Smooth muscle cell (in vitro differentiated cells): ENCODE results near the gene GRIA4. TPM values are rescaled to one million over a fixed set of nuclear protein-coding genes. Genes with fewer than 3 reads are reported as not detected.

Source experiments
- DNase-seq: peaks from one replicate; lab custom pipeline; 2025; ENCODE audit not compliant: unreplicated experiment; lab: John Stamatoyannopoulos, UW
- H2AFZ ChIP-seq: fragments of 200-600 bp; sonication (generic); 2 replicates; pipeline ENCODE4 v1.6.0; 2016; ENCODE audit warnings: antibody characterized with exemption, low read depth, mild to moderate bottlenecking
- H3F3A ChIP-seq: fragments of 200-600 bp; sonication (generic); 2 replicates; pipeline ENCODE4 v1.6.0; 2017; ENCODE audit warnings: antibody characterized with exemption, low read depth
- H3K27ac ChIP-seq: fragments of 200-600 bp; sonication (generic); 2 replicates; pipeline ENCODE4 v1.5.1; 2016; ENCODE audit warnings: low read depth, mild to moderate bottlenecking
- H3K27me3 ChIP-seq: fragments of 200-600 bp; sonication (generic); 2 replicates; pipeline ENCODE4 v1.6.1; 2016; ENCODE audit warnings: low read depth, mild to moderate bottlenecking
- H3K36me3 ChIP-seq: fragments of 200-600 bp; sonication (generic); 2 replicates; pipeline ENCODE4 v1.5.1; 2016; ENCODE audit warnings: low read depth
- H3K4me1 ChIP-seq: fragments of 200-600 bp; sonication (generic); 2 replicates; pipeline ENCODE4 v1.5.1; 2016; ENCODE audit warnings: low read depth
- H3K4me2 ChIP-seq: fragments of 200-600 bp; sonication (generic); 2 replicates; pipeline ENCODE4 v1.6.0; 2016; ENCODE audit warnings: mild to moderate bottlenecking
- H3K4me3 ChIP-seq: fragments of 200-600 bp; sonication (generic); 2 replicates; pipeline ENCODE4 v1.5.1; 2016; ENCODE audit warnings: mild to moderate bottlenecking
- H3K79me2 ChIP-seq: fragments of 200-600 bp; sonication (generic); 2 replicates; pipeline ENCODE4 v1.6.0; 2016; ENCODE audit warnings: low read depth, mild to moderate bottlenecking
- H3K9ac ChIP-seq: fragments of 200-600 bp; sonication (generic); 2 replicates; pipeline ENCODE4 v1.6.0; 2016; ENCODE audit warnings: low read depth
- H3K9me3 ChIP-seq: fragments of 200-600 bp; sonication (generic); replicated peaks from 2 replicates; pipeline ENCODE4 v1.5.1; 2016; ENCODE audit warnings: low read depth
- H4K20me1 ChIP-seq: fragments of 200-600 bp; sonication (generic); 2 replicates; pipeline ENCODE4 v1.6.0; 2016; ENCODE audit warnings: low read depth
- WGBS: methylation state at CpG from one replicate; pipeline ENCODE4 v1.1.7; 2016; ENCODE audit warnings: low lambda C conversion rate; 5-methylcytosine and 5-hydroxymethylcytosine counted together
- polyA plus RNA-seq: library from polyadenylated mRNA; unstranded; fragments of >200 nt; fragmentation: Nextera tagmentation; extraction: Ambion mirVana; gene quantifications from 2 replicates; pipeline ENCODE4 v1.2.1, GENCODE V29; 2016
- total RNA-seq: library from RNA; depleted of rRNA; stranded (reverse); fragments of >200 nt; gene quantifications from 2 replicates; pipeline ENCODE4 v1.2.3, GENCODE V29; 2014
- TF ChIP-seq, protein P1 (sequence below): fragments of 200-600 bp; sonication (generic); IDR thresholded peaks from 2 replicates; pipeline ENCODE4 v1.5.1; 2017; ENCODE audit warnings: borderline replicate concordance, mild to moderate bottlenecking, antibody characterized with exemption; ENCODE audit not compliant: insufficient read depth, poor library complexity, severe bottlenecking

Gene GRIA4
- total and polyA plus RNA-seq, 2 experiments from 2014 or later: 3.1 TPM; not detected in 1

GRCh38 chr11:105612771-105613170 lies 2.9 kb downstream of the GRIA4 start:
- no peak for DNase-seq
- no peaks in the 10 kb centered on the region for H3K36me3 ChIP-seq
- TF ChIP-seq, protein P1, sequence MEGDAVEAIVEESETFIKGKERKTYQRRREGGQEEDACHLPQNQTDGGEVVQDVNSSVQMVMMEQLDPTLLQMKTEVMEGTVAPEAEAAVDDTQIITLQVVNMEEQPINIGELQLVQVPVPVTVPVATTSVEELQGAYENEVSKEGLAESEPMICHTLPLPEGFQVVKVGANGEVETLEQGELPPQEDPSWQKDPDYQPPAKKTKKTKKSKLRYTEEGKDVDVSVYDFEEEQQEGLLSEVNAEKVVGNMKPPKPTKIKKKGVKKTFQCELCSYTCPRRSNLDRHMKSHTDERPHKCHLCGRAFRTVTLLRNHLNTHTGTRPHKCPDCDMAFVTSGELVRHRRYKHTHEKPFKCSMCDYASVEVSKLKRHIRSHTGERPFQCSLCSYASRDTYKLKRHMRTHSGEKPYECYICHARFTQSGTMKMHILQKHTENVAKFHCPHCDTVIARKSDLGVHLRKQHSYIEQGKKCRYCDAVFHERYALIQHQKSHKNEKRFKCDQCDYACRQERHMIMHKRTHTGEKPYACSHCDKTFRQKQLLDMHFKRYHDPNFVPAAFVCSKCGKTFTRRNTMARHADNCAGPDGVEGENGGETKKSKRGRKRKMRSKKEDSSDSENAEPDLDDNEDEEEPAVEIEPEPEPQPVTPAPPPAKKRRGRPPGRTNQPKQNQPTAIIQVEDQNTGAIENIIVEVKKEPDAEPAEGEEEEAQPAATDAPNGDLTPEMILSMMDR: no peak
- no peak overlapping the region for H3K4me3 ChIP-seq
- no peaks in the 10 kb centered on the region for H3F3A ChIP-seq
- no peak overlapping the region for H3K9ac ChIP-seq
- H2AFZ ChIP-seq: no peak overlapping the region
- H3K27ac ChIP-seq: no peak overlapping the region
- H3K4me1 ChIP-seq: peaks cover 3% of the 10 kb centered on the region
- no peaks in the 10 kb centered on the region for H3K9me3 ChIP-seq
- H4K20me1 ChIP-seq: no peaks in the 10 kb centered on the region
- no peak overlapping the region for H3K4me2 ChIP-seq
- WGBS: 66% methylated on average over 4 of the region's 4 CpGs
- H3K27me3 ChIP-seq: peaks cover 67% of the 10 kb centered on the region
- H3K79me2 ChIP-seq: no peaks in the 10 kb centered on the region

- H3K27me3 ChIP-seq: peaks cover 63% of the 10 kb centered on the region
- H3K4me2 ChIP-seq: no peak overlapping the region
These were observed 3.3 kb downstream of the GRIA4 start for GRCh38 chr11:105613183-105613582.

DNA sequence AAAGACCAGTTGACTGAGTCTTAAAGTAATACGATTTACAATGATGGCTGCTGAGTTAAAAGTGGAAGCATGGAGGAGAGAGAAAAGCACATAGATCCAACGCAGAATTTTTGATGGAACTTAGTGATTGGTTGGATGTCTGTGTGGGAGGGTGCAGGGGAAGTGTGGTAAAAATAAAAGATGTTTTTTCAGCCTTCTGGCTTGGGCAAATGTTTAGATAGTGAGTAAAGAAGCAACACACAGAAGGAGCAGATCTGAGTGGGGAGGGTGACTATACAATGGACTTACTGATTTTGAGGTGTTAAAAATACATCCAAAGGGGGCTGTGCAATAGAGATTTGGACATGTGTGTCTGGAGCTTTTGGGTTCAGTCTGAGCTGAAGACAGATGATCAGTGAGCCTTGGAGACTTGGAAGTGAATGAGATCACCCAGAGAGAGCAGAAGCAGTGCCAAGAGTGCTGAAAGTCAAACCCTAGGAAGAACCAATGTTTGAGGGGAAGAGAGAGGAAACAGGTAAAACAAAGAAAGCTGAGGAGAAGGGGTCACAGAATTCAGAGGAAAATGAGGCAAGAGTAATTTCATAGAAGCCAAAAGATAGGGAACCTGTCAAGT lies 8.6 kb downstream of the GRIA4 start:
- H2AFZ ChIP-seq: no peak overlapping the region
- H3K27me3 ChIP-seq: peaks cover 10% of the 10 kb centered on the region
- H3K36me3 ChIP-seq: no peaks in the 10 kb centered on the region
- H3K27ac ChIP-seq: no peak overlapping the region
- H3F3A ChIP-seq: no peaks in the 10 kb centered on the region
- H3K4me1 ChIP-seq: no peaks in the 10 kb centered on the region
- no peaks in the 10 kb centered on the region for H3K9me3 ChIP-seq
- no peak overlapping the region for H3K9ac ChIP-seq
- no peak for DNase-seq
- TF ChIP-seq, protein P1: no peak
- H4K20me1 ChIP-seq: no peaks in the 10 kb centered on the region
- H3K4me2 ChIP-seq: no peak overlapping the region
- H3K79me2 ChIP-seq: no peaks in the 10 kb centered on the region
- WGBS: 84% methylated on average over 2 of the region's 2 CpGs
- H3K4me3 ChIP-seq: no peak overlapping the region

More at GRCh38 chr11:105613183-105613582, 3.3 kb downstream of the GRIA4 start:
- H2AFZ ChIP-seq: no peak overlapping the region
- H3K4me3 ChIP-seq: no peak overlapping the region
- H4K20me1 ChIP-seq: no peaks in the 10 kb centered on the region
- no peak overlapping the region for H3K27ac ChIP-seq
- peaks cover 3% of the 10 kb centered on the region for H3K4me1 ChIP-seq
- no peak for DNase-seq
- no peak overlapping the region for H3K9ac ChIP-seq
- H3K79me2 ChIP-seq: no peaks in the 10 kb centered on the region
- H3K9me3 ChIP-seq: no peaks in the 10 kb centered on the region
- no peaks in the 10 kb centered on the region for H3F3A ChIP-seq
- no peaks in the 10 kb centered on the region for H3K36me3 ChIP-seq
- TF ChIP-seq, protein P1: no peak

- Histone ChIP-seq H3K9ac (no peak overlapping the region), H3K27ac (no peak overlapping the region), H3F3A (no peaks in the 10 kb centered on the region), H3K4me1 (no peaks in the 10 kb centered on the region), H2AFZ (no peak overlapping the region), H4K20me1 (no peaks in the 10 kb centered on the region), H3K79me2 (no peaks in the 10 kb centered on the region), H3K4me3 (no peak overlapping the region), H3K9me3 (no peaks in the 10 kb centered on the region), H3K4me2 (no peak overlapping the region), H3K27me3 (peaks cover 3% of the 10 kb centered on the region), H3K36me3 (no peaks in the 10 kb centered on the region)
- no peak for DNase-seq
- TF ChIP-seq, protein P1: no peak
These were observed 9.7 kb downstream of the GRIA4 start for GRCh38 chr11:105619556-105619955.
